ENCODE results near the gene WDR26.

WDR26 gene

GRCh38 chr1:224458996-224459395, 24.4 kb upstream of the WDR26 start:
- peaks cover 24 to 44% (median 32%) of the 10 kb centered on the region in 10 experiments for H3K4me1 ChIP-seq
- H3K4me3 ChIP-seq, result no peak overlapping the region
- H3K27me3 ChIP-seq, result no peaks in the 10 kb centered on the region
- no peak for TF ChIP-seq Cebpa-rat (IDR thresholded peaks at IDR 0.05)
- H3K9me3 ChIP-seq (replicated peaks in 1 of 11), result peaks cover 0 to 8% (median 0%) of the 10 kb centered on the region in 11 experiments; a peak in 2 of 22 replicates
- peak overlapping the region in 8 of 11 experiments; percentile 8 to 66 (median 36); a peak in 12 of 22 replicates for H3K27ac ChIP-seq
- H3K4me2 ChIP-seq, result peak overlapping the region in 10 of 11 experiments; percentile 5 to 84 (median 34); a peak in 15 of 22 replicates
- H3K9ac ChIP-seq, result peak overlapping the region in 2 of 11 experiments; percentile 32 to 38; a peak in 3 of 22 replicates
- H4K20me1 ChIP-seq, result no peaks in the 10 kb centered on the region
- peaks cover 0 to 12% (median 0%) of the 10 kb centered on the region in 11 experiments; a peak in 2 of 22 replicates for H3K36me3 ChIP-seq

DNA sequence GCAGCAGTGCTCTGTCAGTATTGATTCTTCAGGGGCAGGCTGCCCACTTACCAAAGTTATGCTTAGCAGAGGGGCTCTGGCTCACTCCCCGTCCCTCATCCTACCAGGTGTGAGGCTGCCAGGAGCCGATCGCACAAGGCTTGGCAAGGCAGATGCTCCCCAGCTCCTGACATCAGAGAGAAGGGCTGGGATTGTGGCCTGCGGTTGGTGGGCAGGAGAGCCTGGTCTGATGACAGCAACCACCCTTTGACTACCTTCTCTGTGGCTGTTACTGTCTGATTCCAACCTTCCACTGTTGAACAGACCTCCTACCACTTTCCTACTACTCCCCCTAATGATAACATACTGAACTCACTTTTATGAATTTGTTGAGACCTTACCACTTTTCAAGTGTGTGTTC, 23.7 kb upstream of the WDR26 start:
- peak overlapping the region in 2 of 11 experiments; percentile 6 to 21; a peak in 3 of 22 replicates for H3K9ac ChIP-seq
- H3K4me2 ChIP-seq, result peak overlapping the region in 5 of 11 experiments; percentile 28 to 84 (median 46); a peak in 9 of 22 replicates
- H3K27ac ChIP-seq, result peak overlapping the region in 6 of 11 experiments; percentile 20 to 66 (median 50); a peak in 9 of 22 replicates
- H3K4me1 ChIP-seq, result peaks cover 24 to 44% (median 32%) of the 10 kb centered on the region in 10 experiments
- H4K20me1 ChIP-seq, result no peaks in the 10 kb centered on the region
- H3K9me3 ChIP-seq (replicated peaks in 1 of 11), result peaks cover 0 to 8% (median 0%) of the 10 kb centered on the region in 11 experiments; a peak in 2 of 22 replicates
- no peak for TF ChIP-seq Cebpa-rat (IDR thresholded peaks at IDR 0.05)
- no peaks in the 10 kb centered on the region for H3K27me3 ChIP-seq
- no peak overlapping the region for H3K4me3 ChIP-seq
- peaks cover 0 to 12% (median 0%) of the 10 kb centered on the region in 11 experiments; a peak in 2 of 22 replicates for H3K36me3 ChIP-seq

GRCh38 chr1:224457782-224458144, 23.2 kb upstream of the WDR26 start:
- Histone ChIP-seq H3K27me3 (no peaks in the 10 kb centered on the region), H3K4me3 (no peak overlapping the region), H3K4me2 (peak overlapping the region in 3 of 11 experiments; percentile 46 to 84 (median 77); a peak in 5 of 22 replicates), H3K9me3 (replicated peaks in 1 of 11) (peaks cover 0 to 8% (median 0%) of the 10 kb centered on the region in 11 experiments; a peak in 2 of 22 replicates), H3K27ac (peak overlapping the region in 4 of 11 experiments; percentile 35 to 66 (median 63); a peak in 5 of 22 replicates), H3K9ac (peak overlapping the region in 1 of 11 experiments; percentile 6; a peak in 2 of 22 replicates), H3K36me3 (peaks cover 0 to 12% (median 0%) of the 10 kb centered on the region in 11 experiments; a peak in 2 of 22 replicates), H3K4me1 (peaks cover 24 to 44% (median 32%) of the 10 kb centered on the region in 10 experiments), H4K20me1 (no peaks in the 10 kb centered on the region)
- TF ChIP-seq Cebpa-rat (IDR thresholded peaks at IDR 0.05), result no peak

GRCh38 chr1:224456637-224456953, 22.0 kb upstream of the WDR26 start:
- H4K20me1 ChIP-seq, result no peaks in the 10 kb centered on the region
- H3K4me2 ChIP-seq, result peak overlapping the region in 6 of 11 experiments; percentile 48 to 88 (median 54); a peak in 11 of 22 replicates
- H3K9me3 ChIP-seq (replicated peaks in 1 of 11), result no peaks in the 10 kb centered on the region; a peak in 1 of 22 replicates
- H3K4me1 ChIP-seq, result peaks cover 24 to 44% (median 32%) of the 10 kb centered on the region in 10 experiments
- H3K36me3 ChIP-seq, result peaks cover 0 to 12% (median 0%) of the 10 kb centered on the region in 11 experiments; a peak in 2 of 22 replicates
- peak overlapping the region in 4 of 11 experiments; percentile 42 to 49 (median 46); a peak in 2 of 22 replicates for H3K9ac ChIP-seq
- H3K4me3 ChIP-seq, result no peak overlapping the region
- H3K27me3 ChIP-seq, result no peaks in the 10 kb centered on the region
- no peak for TF ChIP-seq Cebpa-rat (IDR thresholded peaks at IDR 0.05)
- peak overlapping the region in 5 of 11 experiments; percentile 60 to 72 (median 67); a peak in 8 of 22 replicates for H3K27ac ChIP-seq

- Histone ChIP-seq H3K27me3 (no peaks in the 10 kb centered on the region), H3K4me3 (no peak overlapping the region), H3K4me1 (peaks cover 18 to 45% (median 27%) of the 10 kb centered on the region in 10 experiments), H3K36me3 (peaks cover 0 to 21% (median 0%) of the 10 kb centered on the region in 11 experiments; a peak in 5 of 22 replicates), H3K4me2 (no peak overlapping the region), H3K9me3 (replicated peaks in 1 of 11) (no peaks in the 10 kb centered on the region), H4K20me1 (no peaks in the 10 kb centered on the region), H3K9ac (no peak overlapping the region), H3K27ac (no peak overlapping the region)
- TF ChIP-seq Cebpa-rat (IDR thresholded peaks at IDR 0.05), result no peak
Observed at GRCh38 chr1:224454402-224455055, 19.9 kb upstream of the WDR26 start.

- Histone ChIP-seq H3K9ac (no peak overlapping the region), H3K4me2 (peak overlapping the region in 1 of 11 experiments; percentile 52; a peak in 3 of 22 replicates), H3K4me3 (no peak overlapping the region), H3K9me3 (replicated peaks in 1 of 11) (no peaks in the 10 kb centered on the region), H4K20me1 (peaks cover 0 to 4% (median 0%) of the 10 kb centered on the region in 11 experiments; a peak in 1 of 22 replicates), H3K27ac (no peak overlapping the region), H3K36me3 (peaks cover 0 to 21% (median 0%) of the 10 kb centered on the region in 11 experiments; a peak in 6 of 22 replicates), H3K4me1 (peaks cover 0 to 26% (median 3%) of the 10 kb centered on the region in 10 experiments; a peak in 8 of 20 replicates), H3K27me3 (no peaks in the 10 kb centered on the region)
- no peak for TF ChIP-seq Cebpa-rat (IDR thresholded peaks at IDR 0.05)
Observed at GRCh38 chr1:224450561-224451350, 16.2 kb upstream of the WDR26 start.

- no peaks in the 10 kb centered on the region for H3K27me3 ChIP-seq
Observed at GRCh38 chr1:224450159-224450558, 15.6 kb upstream of the WDR26 start.

GRCh38 chr1:224448453-224449017, 13.9 kb upstream of the WDR26 start:
- H3K27ac ChIP-seq, result no peak overlapping the region
- H3K4me1 ChIP-seq, result peaks cover 0 to 26% (median 3%) of the 10 kb centered on the region in 10 experiments; a peak in 8 of 20 replicates
- no peaks in the 10 kb centered on the region for H3K9me3 ChIP-seq (replicated peaks in 1 of 11)
- no peak for TF ChIP-seq Cebpa-rat (IDR thresholded peaks at IDR 0.05)
- H3K36me3 ChIP-seq, result peaks cover 0 to 9% (median 0%) of the 10 kb centered on the region in 11 experiments; a peak in 6 of 22 replicates
- H3K4me2 ChIP-seq, result no peak overlapping the region
- H3K4me3 ChIP-seq, result no peak overlapping the region
- peaks cover 0 to 4% (median 0%) of the 10 kb centered on the region in 11 experiments; a peak in 1 of 22 replicates for H4K20me1 ChIP-seq
- no peaks in the 10 kb centered on the region for H3K27me3 ChIP-seq
- no peak overlapping the region for H3K9ac ChIP-seq

More at GRCh38 chr1:224450159-224450558, 15.6 kb upstream of the WDR26 start:
- Histone ChIP-seq H3K9ac (no peak overlapping the region), H3K36me3 (peaks cover 0 to 19% (median 0%) of the 10 kb centered on the region in 11 experiments; a peak in 6 of 22 replicates), H3K4me2 (peak overlapping the region in 2 of 11 experiments; percentile 49 to 52; a peak in 4 of 22 replicates), H4K20me1 (peaks cover 0 to 4% (median 0%) of the 10 kb centered on the region in 11 experiments; a peak in 1 of 22 replicates), H3K27ac (no peak overlapping the region), H3K4me1 (peaks cover 0 to 26% (median 3%) of the 10 kb centered on the region in 10 experiments; a peak in 8 of 20 replicates), H3K4me3 (no peak overlapping the region), H3K9me3 (replicated peaks in 1 of 11) (no peaks in the 10 kb centered on the region)
- no peak for TF ChIP-seq Cebpa-rat (IDR thresholded peaks at IDR 0.05)

All from BLaER1 treated with 17β-estradiol and CSF1 and Interleukin-3, amounts not matched to agents 10 nM and 100 nM (cell line).